Cardiac muscle cell (in vitro differentiated cells and primary cell): ENCODE measurements around the gene RTTN. TPM values are rescaled to one million over a fixed set of nuclear protein-coding genes. Genes with fewer than 3 reads are reported as not detected.
A peak's percentile ranks its signal among the peaks of the same experiment; 100 is the strongest.

ENCODE experiments used
- DNase-seq, 2 donors: peaks; one replicate each; pipeline versions ENCODE4 v3.0.0 to v3.0.0-alpha.2; 2010 to 2017; ENCODE audit warnings: low read depth in 1 of 2, low spot score in 1 of 2
- H3K27ac ChIP-seq: fragments of 200-600 bp; sonication (generic); 2 replicates; pipeline ENCODE4 v1.5.1; 2016
- H3K27me3 ChIP-seq: fragments of 200-600 bp; sonication (generic); 2 replicates; pipeline ENCODE4 v1.6.0; 2016; ENCODE audit warnings: control low read depth
- H3K36me3 ChIP-seq: fragments of 200-600 bp; sonication (generic); 2 replicates; pipeline ENCODE4 v1.5.1; 2016; ENCODE audit warnings: control low read depth
- H3K4me1 ChIP-seq: fragments of 200-600 bp; sonication (generic); 2 replicates; pipeline ENCODE4 v1.8.1; 2017; ENCODE audit warnings: low read depth, mild to moderate bottlenecking, mixed run types
- H3K4me3 ChIP-seq: fragments of 200-600 bp; sonication (generic); 2 replicates; pipeline ENCODE4 v1.5.1; 2016; ENCODE audit warnings: mild to moderate bottlenecking
- H3K9me3 ChIP-seq: fragments of 200-600 bp; sonication (generic); 2 replicates; pipeline ENCODE4 v1.5.1; 2017; ENCODE audit warnings: low read depth, mild to moderate bottlenecking, control low read depth
- polyA plus RNA-seq: library from polyadenylated mRNA; unstranded; fragments of >200 nt; fragmentation: Nextera tagmentation; extraction: Ambion mirVana; gene quantifications from 2 replicates; pipeline ENCODE4 v1.2.1, GENCODE V29; 2016
- total RNA-seq: library from RNA; depleted of rRNA; stranded (reverse); fragments of >200 nt; gene quantifications from 2 replicates; pipeline ENCODE4 v1.2.3, GENCODE V29; 2016
- TF ChIP-seq, protein P1 (sequence below): IDR thresholded peaks from 2 replicates; pipeline ENCODE4 v1.5.1; 2012; ENCODE audit warnings: low read depth, mild to moderate bottlenecking, low read length

The RTTN gene
- total and polyA plus RNA-seq, 2 experiments from 2014 or later = 4.7 to 21.7 TPM

DNA sequence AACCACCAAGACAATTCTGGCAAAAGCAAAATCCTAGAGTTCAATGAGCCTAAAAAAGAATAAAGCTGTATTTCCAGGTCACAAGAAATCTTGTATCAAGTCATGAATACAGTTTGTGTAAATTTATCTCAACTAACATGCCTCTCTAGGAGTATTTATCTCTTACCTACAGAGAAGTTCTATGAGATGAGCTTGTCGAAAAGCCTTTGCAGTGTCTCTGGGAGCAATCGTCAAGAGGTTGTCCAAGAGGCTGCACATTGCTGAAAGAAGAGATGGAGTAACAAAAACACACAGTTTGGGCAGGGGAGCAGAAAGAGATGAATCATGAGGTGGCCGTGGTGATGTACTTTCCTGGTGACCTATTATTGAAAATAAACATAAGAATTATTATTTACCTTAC lies 145.8 kb downstream of the RTTN start:
- Histone ChIP-seq H3K4me3 (no peak overlapping the region), H3K27me3 (no peaks in the 10 kb centered on the region), H3K4me1 (no peaks in the 10 kb centered on the region), H3K27ac (no peak overlapping the region), H3K36me3 (peaks cover 5% of the 10 kb centered on the region), H3K9me3 (no peaks in the 10 kb centered on the region)
- DNase-seq = no peak
- TF ChIP-seq, protein P1, sequence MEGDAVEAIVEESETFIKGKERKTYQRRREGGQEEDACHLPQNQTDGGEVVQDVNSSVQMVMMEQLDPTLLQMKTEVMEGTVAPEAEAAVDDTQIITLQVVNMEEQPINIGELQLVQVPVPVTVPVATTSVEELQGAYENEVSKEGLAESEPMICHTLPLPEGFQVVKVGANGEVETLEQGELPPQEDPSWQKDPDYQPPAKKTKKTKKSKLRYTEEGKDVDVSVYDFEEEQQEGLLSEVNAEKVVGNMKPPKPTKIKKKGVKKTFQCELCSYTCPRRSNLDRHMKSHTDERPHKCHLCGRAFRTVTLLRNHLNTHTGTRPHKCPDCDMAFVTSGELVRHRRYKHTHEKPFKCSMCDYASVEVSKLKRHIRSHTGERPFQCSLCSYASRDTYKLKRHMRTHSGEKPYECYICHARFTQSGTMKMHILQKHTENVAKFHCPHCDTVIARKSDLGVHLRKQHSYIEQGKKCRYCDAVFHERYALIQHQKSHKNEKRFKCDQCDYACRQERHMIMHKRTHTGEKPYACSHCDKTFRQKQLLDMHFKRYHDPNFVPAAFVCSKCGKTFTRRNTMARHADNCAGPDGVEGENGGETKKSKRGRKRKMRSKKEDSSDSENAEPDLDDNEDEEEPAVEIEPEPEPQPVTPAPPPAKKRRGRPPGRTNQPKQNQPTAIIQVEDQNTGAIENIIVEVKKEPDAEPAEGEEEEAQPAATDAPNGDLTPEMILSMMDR = no peak

DNA sequence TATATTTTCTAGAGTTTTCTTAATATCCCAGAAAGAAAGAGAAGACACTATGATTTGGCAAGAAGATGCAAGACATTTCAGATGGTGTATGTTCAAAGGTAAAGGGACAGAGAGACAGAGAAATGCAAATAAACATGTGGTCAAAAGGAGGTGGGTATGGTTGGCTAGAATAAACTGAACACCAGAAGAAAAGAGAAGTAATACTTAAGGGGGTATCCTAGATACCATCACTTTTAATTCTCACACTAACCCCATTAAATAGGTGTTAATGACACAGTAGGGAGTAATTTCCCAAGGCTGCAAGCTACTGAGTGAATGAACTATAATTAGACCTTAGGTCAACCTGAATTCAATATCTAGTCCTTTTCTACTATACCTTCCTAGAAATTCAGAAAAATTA lies 146.6 kb downstream of the RTTN start:
- H3K4me3 ChIP-seq = no peak overlapping the region
- H3K27me3 ChIP-seq = no peaks in the 10 kb centered on the region
- peaks cover 5% of the 10 kb centered on the region for H3K36me3 ChIP-seq
- no peaks in the 10 kb centered on the region for H3K4me1 ChIP-seq
- TF ChIP-seq, protein P1 = no peak
- no peak for DNase-seq
- H3K9me3 ChIP-seq = no peaks in the 10 kb centered on the region
- H3K27ac ChIP-seq = no peak overlapping the region

DNA sequence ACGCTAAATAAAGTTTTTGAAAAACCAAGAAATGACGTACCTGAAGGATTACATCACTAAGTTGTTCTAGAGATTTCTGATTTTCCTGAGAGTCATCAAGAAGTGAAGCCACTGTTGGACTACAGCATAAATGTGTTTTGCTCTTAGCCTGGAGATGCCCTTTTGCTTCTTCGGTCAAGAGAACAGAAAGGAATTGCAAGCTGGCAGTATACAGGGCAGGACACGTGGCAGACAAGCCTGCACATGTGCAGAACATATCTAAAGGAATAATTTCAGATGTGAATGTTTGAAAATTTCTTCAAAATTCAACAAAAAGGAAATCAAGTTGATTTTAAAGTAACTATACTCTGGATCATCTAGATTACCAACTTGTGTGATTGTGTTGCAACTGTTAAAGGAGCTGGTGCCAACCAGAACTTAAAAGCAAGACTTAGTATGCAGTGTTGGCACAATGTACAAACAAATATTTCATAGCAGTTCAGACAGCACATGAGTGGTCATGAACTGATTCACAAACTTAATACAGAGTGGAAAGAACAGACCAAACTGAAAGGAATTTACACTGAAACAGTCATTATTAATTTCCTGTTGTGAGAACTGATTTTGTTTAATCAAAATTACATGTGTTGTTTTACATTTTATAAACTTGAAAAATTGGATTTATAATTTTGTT lies 157.4 kb downstream of the RTTN start:
- Histone ChIP-seq H3K4me3 (no peak overlapping the region), H3K4me1 (no peaks in the 10 kb centered on the region), H3K9me3 (no peaks in the 10 kb centered on the region), H3K27me3 (no peaks in the 10 kb centered on the region), H3K27ac (no peak overlapping the region), H3K36me3 (no peaks in the 10 kb centered on the region)
- DNase-seq = peak in 1 of 2 donors; percentile 68
- TF ChIP-seq, protein P1 = no peak

DNA sequence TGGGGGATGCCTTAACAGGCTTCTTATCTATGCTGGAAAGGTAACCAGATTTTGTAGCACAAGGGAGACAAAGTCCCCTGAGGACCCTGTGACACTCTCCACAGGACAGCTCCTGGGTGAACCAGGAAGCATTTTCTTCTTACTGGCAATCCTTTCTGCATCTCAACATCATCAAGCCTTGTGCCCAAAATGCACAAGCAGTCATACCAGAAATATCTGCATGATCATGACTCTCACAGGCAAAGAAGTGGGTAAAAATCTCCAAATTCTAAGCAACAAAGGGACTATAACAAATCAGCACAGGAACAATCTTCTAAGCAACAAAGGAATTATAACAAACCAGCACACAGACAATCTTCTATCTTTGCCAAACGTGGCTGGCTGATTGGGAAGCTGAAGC lies 158.7 kb downstream of the RTTN start:
- Histone ChIP-seq H3K36me3 (no peaks in the 10 kb centered on the region), H3K27ac (no peak overlapping the region), H3K9me3 (no peaks in the 10 kb centered on the region), H3K27me3 (no peaks in the 10 kb centered on the region), H3K4me1 (peaks cover 3% of the 10 kb centered on the region), H3K4me3 (no peak overlapping the region)
- TF ChIP-seq, protein P1 = no peak
- DNase-seq = no peak

DNA sequence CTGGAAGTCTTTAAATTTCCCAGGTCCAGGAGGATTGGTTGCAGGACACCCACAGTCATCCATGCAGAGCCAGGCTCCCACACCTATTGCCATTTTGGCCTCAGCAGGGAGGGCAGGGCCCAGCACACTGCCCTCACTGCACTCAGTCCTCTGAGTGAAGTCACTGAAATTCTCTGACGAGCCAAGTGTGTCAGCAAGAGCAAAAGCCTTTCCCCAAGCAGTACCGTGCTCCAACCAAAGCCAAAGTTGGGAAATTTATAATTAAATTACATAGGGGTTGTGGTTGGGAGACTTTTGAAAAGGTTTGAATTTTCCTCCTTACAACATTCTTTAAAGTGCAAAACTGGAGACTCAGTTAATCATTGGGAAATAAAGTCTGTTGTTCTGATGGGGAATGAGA lies 159.3 kb downstream of the RTTN start:
- Histone ChIP-seq H3K4me1 (peaks cover 5% of the 10 kb centered on the region), H3K36me3 (no peaks in the 10 kb centered on the region), H3K4me3 (no peak overlapping the region), H3K27me3 (no peaks in the 10 kb centered on the region), H3K9me3 (no peaks in the 10 kb centered on the region), H3K27ac (no peak overlapping the region)
- peak in 1 of 2 donors; percentile 75 for DNase-seq
- TF ChIP-seq, protein P1 = no peak
